ENCODE results near the gene FIS1. TPM values are rescaled to one million over a fixed set of nuclear protein-coding genes. Genes with fewer than 3 reads are reported as not detected.
"Not testable (repeated sequence)": the region's sequence is repeated elsewhere in the genome, so short reads cannot be mapped to it uniquely, and the experiment has no call there.

Gene FIS1
- total RNA-seq, 2 experiments from 2014 or later = 84.2 to 84.3 TPM

DNA sequence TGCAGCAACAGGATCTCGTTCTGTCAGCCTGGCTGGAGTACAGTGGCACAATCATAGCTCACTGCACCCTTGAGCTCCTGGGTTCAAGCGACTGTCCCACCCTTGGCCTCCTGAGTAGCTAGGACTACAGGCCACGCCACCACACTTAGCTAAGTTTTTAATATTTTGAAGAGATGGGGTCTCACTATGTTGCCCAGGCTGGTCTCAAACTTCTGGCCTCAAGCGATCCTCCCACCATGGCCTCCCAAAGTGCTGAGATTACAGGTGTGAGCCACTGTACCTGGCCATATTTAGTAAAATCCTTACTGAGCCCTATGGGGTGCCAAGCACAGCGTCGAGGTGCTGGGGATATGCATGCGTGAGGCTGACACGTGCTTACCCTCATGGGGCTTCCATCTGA is 36.0 kb upstream of the FIS1 start:
- H3K27ac Mint-ChIP-seq; H3K36me3 Mint-ChIP-seq (ENCODE audit: low read depth); H3K27me3 Mint-ChIP-seq (ENCODE audit: low read depth); H3K9me3 Mint-ChIP-seq; H3K4me1 Mint-ChIP-seq (ENCODE audit: low read depth); DNase-seq; H3K4me3 Mint-ChIP-seq: not testable (repeated sequence)
- CTCF ChIA-PET = interaction anchor here (0.6 to 4.7 kb wide), 5 partner anchors 10 to 1293 kb away, joined by 3 to 100 read pairs (median 14); no protein-coding TSS in a partner anchor
- intact Hi-C loops (cut with micrococcal nuclease) = loop anchor here (5.0 to 10.0 kb wide), 2 partner anchors 79 to 106 kb away; partner anchors contain the start of gene MOGAT3

DNA sequence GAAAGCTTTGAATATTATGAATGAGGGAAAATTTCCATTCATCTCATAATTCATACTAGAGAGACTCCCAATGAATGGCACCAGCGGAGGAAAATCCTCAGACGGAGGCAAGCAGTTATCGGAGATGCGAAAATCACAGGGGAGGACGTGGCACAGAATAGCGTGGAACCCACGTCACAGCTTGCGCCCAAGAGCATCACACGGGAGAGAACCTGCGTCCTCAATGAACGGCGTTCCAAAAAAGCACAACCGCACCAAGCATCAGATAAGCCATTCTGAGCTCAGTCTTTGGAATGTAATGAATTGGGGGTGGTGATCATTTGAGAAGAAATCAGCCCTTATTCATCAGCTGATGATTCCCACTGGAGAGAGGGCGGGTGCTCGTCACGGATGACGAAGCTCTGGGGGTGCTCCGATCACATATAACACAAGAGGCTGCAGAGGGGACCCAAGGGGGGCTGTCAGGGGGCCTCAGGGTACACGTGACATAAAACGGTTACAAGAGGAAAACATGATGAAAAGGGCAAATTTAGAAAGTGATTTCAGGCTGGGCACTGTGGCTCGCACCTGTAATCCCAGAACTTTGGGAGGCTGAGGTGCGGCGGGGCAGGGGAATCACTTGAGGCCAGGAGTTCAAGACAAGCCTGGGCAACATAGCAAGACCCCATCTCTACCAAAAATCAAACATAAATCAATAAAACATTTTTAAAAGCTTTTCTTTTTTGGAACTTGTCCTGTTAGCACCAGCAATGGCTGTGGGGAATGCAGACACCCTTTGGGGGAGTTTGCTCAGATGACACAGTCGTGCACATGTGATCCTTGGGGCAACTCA is 33.8 kb upstream of the FIS1 start:
- H3K27ac Mint-ChIP-seq = no peak overlapping the region
- H3K4me3 Mint-ChIP-seq = no peak overlapping the region
- peaks cover 2% of the 10 kb centered on the region for H3K27me3 Mint-ChIP-seq (ENCODE audit: low read depth)

DNA sequence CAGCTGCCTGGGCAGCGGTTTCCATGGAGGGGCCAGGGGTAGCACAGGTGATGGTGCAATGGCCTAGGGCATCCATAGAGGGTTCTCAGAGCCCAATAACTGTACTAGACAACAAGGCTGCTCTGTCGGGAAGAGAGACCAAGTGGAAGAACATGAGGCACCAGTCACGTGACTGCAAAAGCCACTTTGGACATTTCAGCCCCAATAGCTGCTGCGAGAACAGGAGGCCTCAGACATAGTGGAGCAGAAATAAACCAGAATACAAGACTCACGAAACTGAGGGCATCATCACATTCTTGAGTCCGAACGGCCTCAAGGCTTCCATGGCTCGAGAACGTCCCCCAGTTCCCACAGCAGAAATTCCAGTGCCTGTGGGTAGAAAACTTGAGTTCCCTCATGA is 32.3 kb upstream of the FIS1 start:
- Mint-ChIP-seq H3K4me3 (no peak overlapping the region), H3K9me3 (no peaks in the 10 kb centered on the region), H3K27ac (no peak overlapping the region), H3K4me1 (ENCODE audit: low read depth) (no peaks in the 10 kb centered on the region), H3K27me3 (ENCODE audit: low read depth) (peaks cover 7% of the 10 kb centered on the region), H3K36me3 (ENCODE audit: low read depth) (no peaks in the 10 kb centered on the region)
- no peak for DNase-seq
- intact Hi-C loops (cut with micrococcal nuclease) = no loop called here
- CTCF ChIA-PET = interaction anchor here (1.7 kb wide), 1 partner anchor 13 kb away, joined by 11 read pairs; no protein-coding TSS in a partner anchor

More for the DNA sequence above, 33.8 kb upstream of the FIS1 start:
- intact Hi-C loops (cut with micrococcal nuclease) = no loop called here
- Mint-ChIP-seq H3K4me1 (ENCODE audit: low read depth) (no peaks in the 10 kb centered on the region), H3K36me3 (ENCODE audit: low read depth) (no peaks in the 10 kb centered on the region), H3K9me3 (no peaks in the 10 kb centered on the region)
- CTCF ChIA-PET = interaction anchor here (0.6 to 1.2 kb wide), 3 partner anchors 25 to 134 kb away, joined by 4 to 8 read pairs (median 6); no protein-coding TSS in a partner anchor
- no peak for DNase-seq

DNA sequence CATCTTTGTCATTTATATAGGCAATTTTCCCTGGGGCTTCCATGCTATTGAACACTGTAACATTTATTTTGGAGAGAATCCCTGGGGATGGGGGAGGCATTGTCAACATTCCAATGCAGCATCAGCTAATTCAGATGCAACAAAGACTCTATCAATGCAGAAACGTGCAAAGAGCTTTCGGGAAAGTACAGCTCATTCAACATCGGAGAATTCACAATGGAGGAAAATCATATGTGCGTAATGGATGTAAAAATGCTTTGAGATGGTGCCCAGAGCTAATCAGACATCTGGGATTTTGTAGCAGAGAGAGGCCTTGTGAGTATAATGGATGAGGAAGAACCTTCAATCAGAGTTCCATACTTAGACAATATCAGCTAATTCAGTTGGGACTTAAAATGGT is 28.3 kb upstream of the FIS1 start:
- Mint-ChIP-seq H3K36me3 (ENCODE audit: low read depth) (no peaks in the 10 kb centered on the region), H3K4me1 (ENCODE audit: low read depth) (no peaks in the 10 kb centered on the region), H3K9me3 (no peaks in the 10 kb centered on the region), H3K27me3 (ENCODE audit: low read depth) (peaks cover 7% of the 10 kb centered on the region), H3K4me3 (no peak overlapping the region), H3K27ac (no peak overlapping the region)
- intact Hi-C loops (cut with micrococcal nuclease) = no loop called here
- DNase-seq = no peak
- CTCF ChIA-PET = no interaction called here

DNA sequence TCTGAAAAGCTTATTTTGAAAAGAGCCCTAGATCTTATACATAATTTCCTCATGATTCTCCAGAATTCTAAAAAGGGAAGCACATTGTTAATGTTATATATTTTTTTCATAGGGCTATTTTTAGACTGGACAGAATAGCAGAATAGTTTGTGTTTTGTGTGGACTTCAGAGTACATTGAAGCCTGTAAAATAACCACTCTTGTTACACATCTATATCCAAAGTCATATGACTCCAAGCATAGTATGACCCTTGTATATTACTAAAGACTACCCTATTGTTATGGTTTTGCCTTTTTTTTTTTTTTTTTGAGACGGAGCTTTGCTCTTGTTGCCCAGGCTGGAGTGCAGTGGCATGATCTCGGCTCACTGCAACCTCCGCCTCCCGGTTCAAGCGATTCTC is 26.1 kb upstream of the FIS1 start:
- H3K4me1 Mint-ChIP-seq (ENCODE audit: low read depth) = no peaks in the 10 kb centered on the region
- H3K27ac Mint-ChIP-seq = no peak overlapping the region
- H3K27me3 Mint-ChIP-seq (ENCODE audit: low read depth) = peaks cover 5% of the 10 kb centered on the region
- no peaks in the 10 kb centered on the region for H3K36me3 Mint-ChIP-seq (ENCODE audit: low read depth)
- intact Hi-C loops (cut with micrococcal nuclease) = no loop called here
- H3K9me3 Mint-ChIP-seq = no peaks in the 10 kb centered on the region
- no peak for DNase-seq
- CTCF ChIA-PET = interaction anchor here (0.7 kb wide), 1 partner anchor 30 kb away, joined by 3 read pairs; no protein-coding TSS in a partner anchor
- no peak overlapping the region for H3K4me3 Mint-ChIP-seq

DNA sequence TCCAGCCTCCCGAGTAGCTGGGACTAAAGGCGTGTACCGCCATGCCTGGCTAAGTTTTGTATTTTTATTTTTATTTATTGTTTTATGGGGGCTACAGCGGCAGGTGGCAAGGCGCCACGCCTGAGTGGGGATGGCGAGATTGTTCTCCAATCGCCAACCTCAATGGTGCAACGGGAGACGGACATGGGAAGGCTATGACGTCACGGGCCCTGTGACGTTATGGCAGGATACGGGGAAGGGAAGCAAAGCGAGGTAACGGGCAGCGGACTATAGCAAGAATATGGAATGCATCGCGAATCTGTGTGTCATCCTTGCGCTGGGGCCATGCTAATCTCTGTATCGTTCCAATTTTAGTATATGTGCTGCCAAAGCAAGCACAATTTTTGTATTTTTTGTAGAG is 24.8 kb upstream of the FIS1 start:
- no peak for DNase-seq
- H3K36me3 Mint-ChIP-seq (ENCODE audit: low read depth) = no peaks in the 10 kb centered on the region
- no peak overlapping the region for H3K4me3 Mint-ChIP-seq
- H3K27ac Mint-ChIP-seq = no peak overlapping the region
- CTCF ChIA-PET = interaction anchor here (1.0 kb wide), 1 partner anchor 142 kb away, joined by 3 read pairs; no protein-coding TSS in a partner anchor
- H3K9me3 Mint-ChIP-seq = no peaks in the 10 kb centered on the region
- H3K27me3 Mint-ChIP-seq (ENCODE audit: low read depth) = peaks cover 5% of the 10 kb centered on the region
- no peaks in the 10 kb centered on the region for H3K4me1 Mint-ChIP-seq (ENCODE audit: low read depth)
- intact Hi-C loops (cut with micrococcal nuclease) = no loop called here

DNA sequence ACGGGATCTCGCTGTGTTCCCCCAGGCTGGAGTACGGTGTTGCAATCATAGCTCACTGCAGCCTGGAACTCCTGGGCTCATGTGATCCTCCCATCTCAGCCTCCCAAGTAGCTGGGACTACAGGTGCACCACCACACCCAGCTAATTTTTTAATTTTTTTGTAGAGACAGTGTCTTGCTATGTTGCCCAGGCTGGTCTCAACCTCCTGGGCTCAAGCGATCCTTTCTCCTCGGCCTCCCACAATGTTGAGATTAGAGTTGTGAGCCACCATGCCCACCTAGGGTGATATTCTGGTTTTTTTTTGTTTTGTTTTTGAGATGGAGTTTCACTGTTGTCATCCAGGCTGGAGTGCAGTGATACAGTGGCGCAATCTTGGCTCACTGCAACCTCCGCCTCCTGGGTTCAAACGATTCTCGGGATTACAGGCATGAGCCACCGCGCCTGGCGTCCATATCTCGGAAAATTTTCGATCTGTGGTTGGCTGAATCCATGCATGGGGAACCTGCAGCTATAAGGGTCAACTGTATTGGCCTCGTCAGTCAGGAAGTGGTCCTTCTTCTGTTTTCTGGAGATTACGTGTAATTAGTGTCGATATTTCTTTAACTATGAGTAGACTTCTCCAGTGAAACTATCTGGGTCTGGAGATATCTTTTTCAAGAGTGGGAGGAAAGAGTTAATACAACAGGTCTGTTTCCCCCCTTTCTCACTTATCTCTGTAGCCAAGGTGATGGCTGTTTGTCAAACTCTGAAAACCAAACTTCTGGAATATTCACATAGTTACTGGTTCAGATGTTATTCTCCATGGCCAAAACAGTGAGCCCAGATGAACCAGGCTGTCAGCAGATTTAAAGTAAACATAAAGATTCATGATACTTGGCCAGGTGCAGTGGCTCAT is 21.0 kb upstream of the FIS1 start:
- intact Hi-C loops (cut with micrococcal nuclease) = no loop called here
- no peak for DNase-seq
- no peak overlapping the region for H3K27ac Mint-ChIP-seq
- no peak overlapping the region for H3K4me3 Mint-ChIP-seq
- H3K4me1 Mint-ChIP-seq (ENCODE audit: low read depth) = no peaks in the 10 kb centered on the region
- CTCF ChIA-PET = interaction anchor here (0.7 kb wide), 1 partner anchor 74 kb away, joined by 4 read pairs; no protein-coding TSS in a partner anchor
- no peaks in the 10 kb centered on the region for H3K27me3 Mint-ChIP-seq (ENCODE audit: low read depth)
- no peaks in the 10 kb centered on the region for H3K9me3 Mint-ChIP-seq
- H3K36me3 Mint-ChIP-seq (ENCODE audit: low read depth) = no peaks in the 10 kb centered on the region

DNA sequence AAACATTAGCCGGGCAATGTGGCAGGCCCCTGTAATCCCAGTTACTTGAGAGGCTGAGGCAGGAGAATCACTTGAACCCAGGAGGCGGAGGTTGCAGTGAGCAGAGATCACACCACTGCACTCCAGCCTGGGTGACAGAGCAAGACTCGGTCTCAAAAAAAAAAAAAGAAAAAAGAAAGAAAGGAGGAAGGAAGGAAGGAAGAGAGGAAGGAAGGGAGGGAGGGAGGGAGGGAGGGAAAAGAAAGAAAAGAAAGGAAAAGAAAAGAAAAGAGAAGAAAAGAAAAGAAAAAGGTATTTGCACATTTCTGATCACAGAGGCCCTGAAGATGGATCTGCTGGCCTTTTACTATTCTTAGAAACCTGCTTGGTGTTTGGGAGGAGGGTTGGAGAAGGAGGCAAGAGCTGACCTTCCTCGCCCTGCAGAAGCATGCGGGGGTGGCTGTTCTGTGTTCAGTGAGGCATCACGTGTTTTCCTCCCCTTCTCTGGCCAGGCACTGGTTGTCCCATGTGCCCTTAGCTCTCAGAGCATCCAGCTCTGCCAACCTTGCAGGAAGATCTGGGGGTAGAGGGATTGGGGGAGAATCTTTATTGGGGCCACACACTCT is 19.3 kb upstream of the FIS1 start:
- H3K36me3 Mint-ChIP-seq (ENCODE audit: low read depth); H3K27me3 Mint-ChIP-seq (ENCODE audit: low read depth); H3K9me3 Mint-ChIP-seq; H3K4me1 Mint-ChIP-seq (ENCODE audit: low read depth); H3K4me3 Mint-ChIP-seq; CTCF ChIA-PET; intact Hi-C loops (cut with micrococcal nuclease); H3K27ac Mint-ChIP-seq; DNase-seq: not testable (repeated sequence)

DNA sequence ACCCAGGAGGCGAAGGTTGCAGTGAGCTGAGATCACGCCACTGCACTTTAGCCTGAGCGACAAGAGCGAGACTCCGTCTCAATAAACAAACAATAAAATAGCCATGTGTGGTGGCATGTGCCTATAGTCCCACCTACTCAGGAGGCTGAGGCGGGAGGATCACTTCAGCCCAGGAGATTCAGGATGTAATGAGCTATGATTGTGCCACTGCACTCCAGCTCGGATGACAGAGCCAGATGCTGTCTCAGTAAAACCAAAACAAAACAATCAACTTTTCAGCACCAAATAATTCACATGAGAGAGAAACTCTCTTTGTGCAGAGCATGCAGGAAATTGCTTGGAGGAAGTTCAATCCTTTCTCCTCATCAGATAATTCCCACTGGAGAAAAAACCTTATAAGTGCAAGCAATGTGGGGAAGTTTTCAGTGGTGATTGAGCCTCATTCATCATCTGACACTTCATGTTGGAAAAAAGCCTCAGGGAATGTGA is 13.4 kb upstream of the FIS1 start:
- H3K9me3 Mint-ChIP-seq = no peaks in the 10 kb centered on the region
- no peaks in the 10 kb centered on the region for H3K36me3 Mint-ChIP-seq (ENCODE audit: low read depth)
- CTCF ChIA-PET = interaction anchor here (0.6 to 2.0 kb wide), 3 partner anchors 14 to 598 kb away, joined by 3 to 5 read pairs (median 3); no protein-coding TSS in a partner anchor

DNA sequence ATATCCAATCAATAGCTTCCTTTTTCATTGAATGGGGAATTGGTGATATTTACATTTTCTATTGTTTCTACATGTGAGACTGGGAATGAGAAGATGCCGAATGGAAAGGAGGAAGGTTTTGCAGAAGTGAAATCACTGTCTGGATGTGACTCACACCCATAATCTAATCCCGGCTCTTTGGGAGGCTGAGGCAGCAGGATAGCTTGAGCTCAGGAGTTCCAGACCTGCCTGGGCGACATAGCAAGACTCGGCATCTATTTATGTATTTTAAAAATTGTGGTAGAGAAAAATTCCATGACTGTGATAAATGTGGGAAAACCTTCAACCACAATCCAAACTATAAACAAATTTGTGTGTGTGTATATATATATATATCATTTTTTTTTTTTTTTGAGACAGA is 10.9 kb upstream of the FIS1 start:
- DNase-seq = no peak
- intact Hi-C loops (cut with micrococcal nuclease) = no loop called here
- CTCF ChIA-PET = interaction anchor here (1.4 to 4.9 kb wide), 4 partner anchors 12 to 63 kb away, joined by 4 to 36 read pairs (median 8); partner anchors contain the start of gene FIS1
- no peaks in the 10 kb centered on the region for H3K9me3 Mint-ChIP-seq
- H3K27me3 Mint-ChIP-seq (ENCODE audit: low read depth) = no peaks in the 10 kb centered on the region
- H3K4me1 Mint-ChIP-seq (ENCODE audit: low read depth) = peaks cover 14% of the 10 kb centered on the region
- H3K4me3 Mint-ChIP-seq = no peak overlapping the region
- H3K27ac Mint-ChIP-seq = no peak overlapping the region
- H3K36me3 Mint-ChIP-seq (ENCODE audit: low read depth) = peaks cover 5% of the 10 kb centered on the region

More for the DNA sequence above, 13.4 kb upstream of the FIS1 start:
- intact Hi-C loops (cut with micrococcal nuclease) = no loop called here
- Mint-ChIP-seq H3K27ac (no peak overlapping the region), H3K4me3 (no peak overlapping the region), H3K27me3 (ENCODE audit: low read depth) (no peaks in the 10 kb centered on the region), H3K4me1 (ENCODE audit: low read depth) (no peaks in the 10 kb centered on the region)
- DNase-seq = no peak

DNA sequence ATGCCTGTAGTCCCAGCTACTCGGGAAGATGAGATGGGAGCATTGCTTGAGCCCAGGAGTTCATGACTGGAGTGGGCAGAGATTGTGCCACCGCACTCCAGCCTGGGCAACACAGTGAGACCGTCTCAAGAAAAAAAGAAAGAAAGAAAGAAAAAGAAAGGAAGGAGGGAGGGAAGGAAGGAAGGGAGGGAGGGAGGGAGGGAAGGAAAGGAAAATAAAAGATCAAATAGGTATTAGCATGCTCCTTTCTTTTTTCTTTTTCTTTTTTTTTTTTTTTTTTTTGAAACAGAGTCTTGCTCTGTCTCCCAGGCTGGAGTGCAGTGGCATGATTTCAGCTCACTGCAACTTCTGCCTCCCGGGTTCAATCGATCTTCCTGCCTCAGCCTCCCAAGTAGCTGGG is 8.3 kb upstream of the FIS1 start:
- DNase-seq; H3K36me3 Mint-ChIP-seq (ENCODE audit: low read depth); H3K27me3 Mint-ChIP-seq (ENCODE audit: low read depth); H3K9me3 Mint-ChIP-seq; H3K27ac Mint-ChIP-seq: not testable (repeated sequence)
- CTCF ChIA-PET = interaction anchor here (1.2 to 4.9 kb wide), 3 partner anchors 9 to 60 kb away, joined by 5 to 36 read pairs (median 12); partner anchors contain the start of gene FIS1
- Mint-ChIP-seq H3K4me3 (peak overlapping the region; percentile 97), H3K4me1 (ENCODE audit: low read depth) (peaks cover 26% of the 10 kb centered on the region)
- intact Hi-C loops (cut with micrococcal nuclease) = loop anchor here (2.0 kb wide), 2 partner anchors 68 to 168 kb away; partner anchors contain the start of genes IFT22 and TRIM56
